GM21619 (cell line): ENCODE data around the gene PIK3R5.

ENCODE experiments used
- ATAC-seq: cut with Tn5 transposase; IDR thresholded peaks from one replicate; pipeline ENCODE4 v1.9.1; 2021; ENCODE audit not compliant: unreplicated experiment

The PIK3R5 gene, protein sequence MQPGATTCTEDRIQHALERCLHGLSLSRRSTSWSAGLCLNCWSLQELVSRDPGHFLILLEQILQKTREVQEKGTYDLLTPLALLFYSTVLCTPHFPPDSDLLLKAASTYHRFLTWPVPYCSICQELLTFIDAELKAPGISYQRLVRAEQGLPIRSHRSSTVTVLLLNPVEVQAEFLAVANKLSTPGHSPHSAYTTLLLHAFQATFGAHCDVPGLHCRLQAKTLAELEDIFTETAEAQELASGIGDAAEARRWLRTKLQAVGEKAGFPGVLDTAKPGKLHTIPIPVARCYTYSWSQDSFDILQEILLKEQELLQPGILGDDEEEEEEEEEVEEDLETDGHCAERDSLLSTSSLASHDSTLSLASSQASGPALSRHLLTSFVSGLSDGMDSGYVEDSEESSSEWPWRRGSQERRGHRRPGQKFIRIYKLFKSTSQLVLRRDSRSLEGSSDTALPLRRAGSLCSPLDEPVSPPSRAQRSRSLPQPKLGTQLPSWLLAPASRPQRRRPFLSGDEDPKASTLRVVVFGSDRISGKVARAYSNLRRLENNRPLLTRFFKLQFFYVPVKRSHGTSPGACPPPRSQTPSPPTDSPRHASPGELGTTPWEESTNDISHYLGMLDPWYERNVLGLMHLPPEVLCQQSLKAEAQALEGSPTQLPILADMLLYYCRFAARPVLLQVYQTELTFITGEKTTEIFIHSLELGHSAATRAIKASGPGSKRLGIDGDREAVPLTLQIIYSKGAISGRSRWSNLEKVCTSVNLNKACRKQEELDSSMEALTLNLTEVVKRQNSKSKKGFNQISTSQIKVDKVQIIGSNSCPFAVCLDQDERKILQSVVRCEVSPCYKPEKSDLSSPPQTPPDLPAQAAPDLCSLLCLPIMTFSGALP

DNA sequence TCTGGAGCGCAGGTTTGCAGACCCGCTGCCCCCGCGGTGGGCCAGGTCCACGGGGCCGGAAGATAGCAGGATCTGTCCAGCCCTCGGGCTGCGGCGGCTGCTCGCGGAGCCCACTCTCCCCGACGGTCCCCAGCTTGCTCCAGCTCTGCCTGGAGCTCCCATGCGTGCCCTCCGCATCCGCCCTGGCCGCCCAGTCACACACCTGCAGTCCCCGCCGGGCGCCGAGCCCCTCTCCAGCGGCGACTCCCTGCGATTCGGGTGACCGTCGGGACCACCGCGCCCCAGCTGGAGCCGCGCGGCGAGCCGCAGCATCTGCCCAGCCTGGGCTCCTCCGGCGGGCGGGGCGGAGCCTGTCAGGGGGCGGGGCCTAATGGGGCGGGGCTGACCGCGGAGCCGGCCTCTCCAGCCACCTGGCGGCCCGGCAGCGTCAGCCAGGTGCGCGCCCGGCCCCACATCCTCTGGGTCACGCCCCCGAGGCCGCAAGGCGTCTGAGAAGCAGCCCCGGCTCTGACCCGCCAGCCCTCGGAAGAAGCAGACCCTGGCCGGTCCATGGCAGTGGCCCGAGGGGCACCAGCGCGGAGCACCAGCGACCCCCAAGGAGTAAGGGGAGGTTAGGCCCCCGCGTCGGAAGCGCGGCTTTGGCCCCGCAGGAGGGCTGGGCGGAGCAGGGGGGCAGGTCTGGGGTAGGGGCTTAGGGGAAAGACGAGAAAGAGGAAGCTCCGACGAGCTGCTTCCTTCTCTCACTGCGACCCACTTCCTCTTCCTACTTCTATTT, at the start of gene PIK3R5:
Gene PIK3R5 (minus strand): TSS at position 314 of the 775 bp plus-strand sequence. CDS start 54,213 bp downstream, outside the sequence.
- peak; percentile 55 for ATAC-seq

DNA sequence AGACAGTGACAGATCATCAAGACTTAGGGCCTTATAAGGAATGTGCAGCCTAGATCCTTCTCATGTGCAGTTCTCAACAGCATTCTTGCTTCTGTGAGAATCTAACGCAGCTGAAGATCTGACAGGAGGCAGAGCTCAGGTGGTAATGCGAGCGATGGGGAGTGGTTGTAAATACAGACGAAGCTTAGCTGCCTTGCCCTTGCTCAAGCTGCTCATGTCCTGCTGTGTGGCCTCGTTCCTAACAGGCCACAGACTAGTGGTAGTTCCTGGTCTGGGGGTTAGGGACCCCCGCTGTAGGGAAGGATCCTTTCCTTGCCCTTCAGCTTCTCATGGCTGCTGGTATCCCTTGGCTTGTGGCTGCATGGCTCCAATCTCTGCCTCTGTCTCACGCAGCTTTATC, 45.5 kb upstream of the PIK3R5 start:
- no peak for ATAC-seq

DNA sequence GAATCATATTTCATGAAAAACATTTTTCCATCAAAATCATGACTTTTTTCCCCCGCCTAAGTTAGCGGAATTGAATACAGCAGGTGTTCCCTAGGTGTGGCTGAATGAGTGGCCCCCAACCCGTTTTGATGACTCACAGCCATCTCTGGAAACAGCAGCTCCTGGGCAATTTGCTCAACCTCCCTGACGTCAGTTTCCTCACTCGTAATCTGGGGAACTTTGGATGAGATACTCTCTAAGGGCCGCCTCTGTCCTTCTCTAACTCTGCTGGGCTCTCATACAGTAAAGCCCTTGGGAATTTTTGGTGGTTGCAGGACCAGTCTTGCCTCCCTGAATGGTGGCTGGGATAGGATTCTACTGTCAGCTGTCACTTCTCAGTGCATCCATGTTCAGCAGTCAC, 44.2 kb upstream of the PIK3R5 start:
- no peak for ATAC-seq

DNA sequence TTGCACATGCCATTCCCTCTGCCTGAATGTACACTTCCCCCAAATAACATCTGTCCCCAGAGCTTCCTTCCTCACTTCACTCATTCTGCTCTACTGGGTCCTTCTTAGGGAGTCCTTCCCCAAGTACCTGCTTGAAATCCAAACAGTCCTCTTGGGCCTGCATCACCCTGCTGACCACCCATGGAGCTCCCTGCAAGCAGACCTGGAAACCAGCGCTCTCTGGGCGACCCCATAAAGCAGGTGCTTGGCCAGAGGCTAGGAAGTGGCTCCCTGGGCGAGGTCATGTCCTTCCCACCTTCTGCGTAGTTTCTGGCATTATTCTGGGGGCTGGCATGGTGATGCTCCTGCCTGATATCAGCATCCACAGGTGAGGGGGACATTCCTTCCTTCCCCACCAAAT, 43.6 kb upstream of the PIK3R5 start:
- no peak for ATAC-seq

DNA sequence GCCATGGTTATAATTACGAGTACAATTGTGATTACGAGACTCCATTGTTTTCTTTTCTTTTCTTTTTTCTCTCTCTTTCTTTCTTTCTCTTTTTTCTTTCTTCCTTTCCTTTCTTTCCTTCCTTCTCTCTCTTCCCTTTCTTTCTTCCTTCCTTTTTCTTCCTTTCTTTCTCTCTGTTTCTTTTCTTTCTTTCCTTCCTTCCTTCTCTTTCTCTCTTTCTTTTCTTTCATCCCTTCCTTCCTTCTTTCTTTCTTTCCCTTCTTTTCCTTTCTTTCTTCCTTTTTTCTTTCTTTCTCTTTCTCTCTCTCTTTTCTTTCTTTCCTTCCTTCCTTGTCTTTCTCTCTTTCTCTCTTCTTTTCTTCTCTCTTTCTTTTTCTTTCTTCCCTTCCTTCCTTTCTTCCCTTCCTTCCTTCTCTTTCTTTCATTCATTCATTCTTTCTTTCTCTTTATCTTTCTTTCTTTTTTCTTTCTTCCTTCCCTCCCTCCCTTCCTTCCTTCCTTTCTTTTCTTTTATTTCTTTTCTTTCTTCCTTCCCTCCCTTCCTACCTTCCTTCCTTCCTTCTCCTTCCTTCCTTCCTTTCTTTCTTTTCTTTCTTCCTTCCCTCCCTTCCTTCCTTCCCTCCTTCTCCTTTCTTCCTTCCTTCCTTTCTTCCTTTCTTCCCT, 41.7 kb upstream of the PIK3R5 start:
- ATAC-seq, result no peak

DNA sequence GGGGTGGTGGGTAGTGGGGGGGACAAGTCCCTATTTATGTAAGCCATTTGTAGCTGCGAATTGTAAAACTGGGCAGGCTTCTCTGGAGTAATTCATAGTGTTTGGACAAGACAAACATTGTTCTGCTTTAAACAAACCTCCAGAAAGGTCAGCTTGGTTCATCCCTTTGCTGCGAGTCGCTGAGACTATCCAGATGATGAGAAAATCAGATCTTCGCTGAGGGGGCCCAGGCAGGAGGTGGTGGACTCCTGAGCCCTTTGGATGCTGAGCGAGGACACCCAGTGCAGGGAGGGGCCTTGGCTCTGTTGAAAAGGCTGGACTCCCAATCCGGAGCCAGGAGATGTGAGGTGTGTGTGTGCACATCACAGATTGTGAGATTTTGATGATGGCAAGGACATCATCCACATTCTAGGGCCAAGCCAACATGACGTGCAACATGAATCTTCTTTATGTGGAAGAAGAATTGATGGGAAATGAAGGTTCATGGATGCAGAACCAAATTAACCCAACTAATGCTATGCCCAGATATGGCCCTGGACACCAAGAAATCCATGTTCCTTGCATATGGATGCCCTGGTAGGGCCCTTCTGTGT, 40.8 kb upstream of the PIK3R5 start:
- no peak for ATAC-seq

DNA sequence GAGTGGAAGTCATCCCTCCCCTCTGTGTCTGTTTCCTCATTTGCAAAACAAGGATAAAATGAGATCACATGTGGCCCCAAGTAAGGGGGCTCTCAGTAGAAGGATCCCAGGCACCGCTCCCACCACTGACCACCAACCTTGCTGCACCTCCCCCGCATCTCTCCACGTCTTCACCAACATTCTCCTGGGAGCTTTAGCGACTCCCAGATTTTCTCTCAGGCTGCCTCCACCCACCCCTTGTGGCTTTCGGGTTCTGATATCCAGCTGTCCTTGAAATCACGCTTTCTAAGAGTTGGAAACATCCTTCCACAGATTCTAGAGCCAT, 39.4 kb upstream of the PIK3R5 start:
- ATAC-seq, result no peak

DNA sequence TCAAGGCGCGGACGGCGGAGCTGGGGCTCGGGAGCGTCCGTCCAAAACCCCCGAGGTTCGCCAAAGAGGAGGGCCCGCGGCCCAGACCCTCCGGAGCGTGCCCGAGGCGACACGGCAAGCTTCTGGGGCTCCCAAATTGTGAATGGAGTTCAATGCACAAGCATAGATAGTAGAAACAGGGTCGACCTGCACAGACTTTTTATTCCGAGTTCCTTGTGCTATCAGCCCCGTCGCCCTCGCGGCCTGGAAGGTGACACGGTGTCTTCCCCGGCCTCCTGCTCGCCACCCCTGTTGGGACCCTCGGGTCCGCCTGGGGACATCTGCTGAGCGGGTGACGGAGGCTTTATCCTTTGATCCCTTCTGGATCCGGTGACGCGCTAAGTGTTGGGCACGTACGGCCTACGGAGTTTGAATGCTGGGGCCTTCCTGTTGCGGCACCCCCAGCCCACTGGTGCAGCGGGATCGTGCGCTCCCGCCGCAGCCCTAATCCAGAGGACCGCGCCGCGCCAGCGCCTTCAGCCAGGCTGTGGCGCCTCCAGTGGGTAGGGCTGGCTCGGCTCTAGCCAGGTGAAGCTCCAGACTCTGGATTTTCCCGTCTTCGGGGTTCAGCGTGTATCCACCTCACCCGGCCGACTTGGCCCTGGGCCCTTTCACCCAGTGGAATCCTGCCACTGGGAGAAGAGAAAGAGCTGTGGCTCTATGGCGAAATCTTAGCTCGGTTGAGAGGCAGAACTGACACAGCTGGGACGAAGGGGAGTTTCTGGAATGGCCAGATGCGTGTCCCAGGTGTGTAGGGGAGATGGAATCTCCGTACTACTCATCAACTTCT, 38.8 kb upstream of the PIK3R5 start:
- no peak for ATAC-seq

DNA sequence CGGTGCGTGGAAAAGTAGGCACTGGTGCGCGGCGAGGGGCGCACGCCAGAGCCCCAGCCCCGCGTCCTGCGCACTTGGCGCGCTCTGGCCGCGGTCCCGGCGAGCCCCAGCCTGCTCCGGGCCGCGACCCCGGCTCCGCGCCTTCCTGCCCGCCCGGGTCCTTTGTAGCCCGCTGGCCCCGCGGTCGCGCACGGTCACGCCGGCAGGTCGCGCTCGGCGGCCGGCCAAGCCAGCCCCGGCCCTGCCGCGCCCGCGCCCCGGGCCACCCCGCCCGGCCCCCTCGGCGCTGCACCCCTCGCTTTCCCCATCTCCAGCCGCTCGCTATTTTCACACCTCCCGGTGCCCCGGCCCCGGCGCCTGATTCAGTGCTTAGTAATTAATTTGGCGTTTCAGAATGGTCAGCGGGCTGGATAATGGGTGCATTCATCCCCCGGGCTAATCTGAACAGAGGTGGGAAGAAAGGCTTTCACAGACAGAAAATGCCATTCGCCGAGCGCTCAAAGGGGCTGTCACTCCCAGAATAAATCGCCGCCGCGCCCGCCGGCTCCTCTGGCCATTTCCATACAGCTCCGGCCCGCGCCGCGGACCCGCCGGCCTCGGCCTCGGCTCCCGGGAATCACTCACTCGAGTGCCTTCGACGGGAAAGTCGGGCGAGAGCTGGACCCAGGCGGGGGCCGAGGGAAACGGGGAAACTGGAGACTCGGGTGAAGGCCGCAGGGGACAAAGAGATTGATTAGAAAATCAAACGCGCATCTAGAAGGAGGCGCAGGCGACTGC, 38.0 kb upstream of the PIK3R5 start:
- ATAC-seq, result no peak

DNA sequence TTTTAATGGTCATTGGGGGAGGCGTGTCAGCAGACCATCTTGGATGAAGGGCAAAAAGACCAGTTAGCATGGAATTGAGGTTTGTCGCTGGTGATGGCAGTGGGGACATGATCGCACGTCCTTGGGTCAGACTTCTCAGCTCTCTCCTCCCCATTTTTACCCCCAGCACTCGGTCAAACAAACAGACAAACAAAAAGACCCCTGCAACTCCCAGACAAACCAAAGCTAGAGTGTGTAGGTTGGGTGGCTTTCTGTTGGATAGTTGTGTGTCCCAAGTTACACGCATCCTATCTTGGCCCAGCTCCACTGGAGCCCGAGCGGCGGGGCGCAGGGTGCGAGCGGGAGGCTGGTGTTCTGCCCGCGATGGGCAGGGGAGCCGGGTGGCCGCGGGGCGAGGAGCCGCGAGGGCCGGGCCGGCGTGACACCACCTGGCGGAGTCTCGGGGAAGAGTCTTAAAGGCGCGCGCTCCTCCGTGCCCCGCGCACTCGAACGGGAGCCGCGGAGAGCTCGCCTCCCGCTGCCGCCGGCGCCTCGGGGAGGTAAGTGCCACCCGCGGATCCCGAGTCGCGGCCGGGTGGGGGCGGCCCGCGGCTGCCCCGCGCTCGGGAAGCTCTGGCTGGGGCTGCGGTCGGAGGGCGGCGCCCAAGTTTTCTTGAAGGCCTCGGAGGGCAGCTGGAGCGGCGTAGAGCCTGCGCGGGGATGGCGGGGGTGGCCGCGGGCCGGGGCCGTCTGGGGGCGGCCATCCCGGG, 37.3 kb upstream of the PIK3R5 start:
- ATAC-seq, result no peak

DNA sequence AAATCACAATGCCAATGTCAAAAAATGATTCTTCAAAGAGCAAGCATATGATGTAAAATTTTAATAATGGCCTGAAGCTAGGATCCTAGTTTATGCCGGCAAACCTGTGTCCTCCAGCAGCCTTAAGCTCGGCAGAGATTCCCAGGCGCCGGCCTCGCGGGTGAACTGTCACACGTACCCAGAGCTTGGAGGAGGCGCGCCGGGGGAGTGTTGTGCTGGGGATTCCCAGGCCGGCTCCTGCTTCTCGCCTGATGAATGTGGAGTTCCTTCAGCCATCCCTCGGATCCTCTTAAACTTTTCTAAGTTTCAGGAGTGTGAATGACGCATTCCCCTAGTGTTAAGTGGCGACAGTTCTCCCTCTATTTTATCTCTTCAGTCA, 36.7 kb upstream of the PIK3R5 start:
- ATAC-seq, result no peak

DNA sequence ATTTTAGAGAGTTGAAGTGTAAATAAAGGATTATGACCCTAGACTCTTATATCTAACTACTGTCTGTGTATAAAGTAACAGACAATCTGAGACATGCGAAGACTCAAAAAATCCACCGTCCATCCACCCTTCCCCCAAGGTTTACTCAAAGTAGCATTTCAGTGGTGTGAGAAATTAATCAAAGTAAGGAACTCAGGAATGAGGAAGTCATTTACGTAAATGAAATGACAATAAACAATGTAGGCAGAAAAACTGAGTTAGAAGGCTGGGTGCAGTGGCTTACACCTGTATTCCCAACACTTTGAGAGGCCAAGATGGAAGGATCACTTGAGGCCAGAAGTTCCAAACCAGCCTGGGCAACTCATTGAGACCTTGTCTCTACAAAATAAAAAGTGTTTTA, 36.1 kb upstream of the PIK3R5 start:
- ATAC-seq, result no peak

DNA sequence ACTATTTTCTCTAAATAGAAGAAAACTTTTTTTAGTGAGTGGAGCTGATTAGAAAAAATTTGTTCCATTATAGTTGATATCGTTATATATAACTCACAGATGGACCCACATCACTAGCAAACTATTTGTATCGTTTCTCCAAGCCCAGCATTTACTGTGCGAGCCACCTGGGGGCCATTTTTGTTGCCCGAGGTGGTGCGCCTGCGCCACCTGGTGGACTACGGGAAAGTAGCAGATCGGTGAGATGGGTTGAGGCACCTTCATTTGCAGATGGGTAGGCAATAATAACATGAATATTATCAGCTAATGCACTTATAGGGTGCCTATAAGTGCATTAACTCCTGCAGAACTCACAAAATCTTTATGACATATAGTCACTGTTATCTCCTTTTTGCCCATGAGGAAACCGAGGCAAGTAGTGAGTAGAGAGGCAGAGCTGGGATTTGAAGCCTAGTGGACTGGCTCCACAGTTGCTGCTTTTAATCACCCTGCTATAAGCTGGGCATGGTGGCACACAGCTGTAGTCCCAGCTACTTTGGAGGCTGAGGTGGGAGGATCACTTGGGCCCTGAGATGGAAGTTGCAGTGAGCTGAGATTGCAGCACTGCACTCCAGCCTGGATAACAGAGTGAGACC, 32.6 kb upstream of the PIK3R5 start:
- ATAC-seq, result no peak

DNA sequence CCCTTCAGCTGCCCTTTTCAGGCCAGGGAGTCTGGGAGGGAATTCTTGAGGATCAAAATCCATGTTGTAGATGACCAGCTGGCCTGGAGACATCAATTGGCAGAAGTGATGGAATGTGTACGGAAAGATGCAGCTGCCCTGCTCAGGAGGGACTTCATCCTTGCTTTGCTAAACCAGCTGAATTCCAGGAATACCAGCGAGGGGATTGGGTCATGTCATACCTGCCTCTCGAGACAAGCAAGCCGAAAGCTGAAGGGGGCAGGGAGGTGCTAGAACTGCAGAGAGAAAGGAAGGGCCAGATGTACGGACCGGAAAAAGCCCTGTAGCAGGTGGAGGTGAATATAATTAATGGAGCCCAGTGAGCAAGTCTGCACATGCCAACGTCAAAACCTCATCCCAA, 30.2 kb upstream of the PIK3R5 start:
- no peak for ATAC-seq

DNA sequence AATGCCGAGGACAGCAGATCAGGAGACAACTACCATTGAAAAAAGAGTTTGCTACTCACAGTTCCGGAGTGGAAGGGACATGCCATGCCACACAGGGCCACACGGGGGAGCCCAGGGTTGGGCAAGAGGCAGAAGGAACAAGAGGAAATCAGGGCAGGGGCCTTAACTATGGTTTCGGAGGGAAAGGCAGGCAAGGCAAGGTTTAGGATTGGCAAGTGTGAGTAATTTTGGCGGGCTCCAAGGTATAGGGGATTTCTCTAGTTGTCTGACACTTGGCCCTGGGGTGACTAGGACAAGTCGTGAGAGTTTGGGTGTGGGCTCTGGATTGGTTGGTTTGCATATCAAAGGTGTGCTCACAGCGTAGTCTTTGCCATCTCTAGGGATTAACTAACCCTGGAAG, 28.8 kb upstream of the PIK3R5 start:
- ATAC-seq, result no peak

DNA sequence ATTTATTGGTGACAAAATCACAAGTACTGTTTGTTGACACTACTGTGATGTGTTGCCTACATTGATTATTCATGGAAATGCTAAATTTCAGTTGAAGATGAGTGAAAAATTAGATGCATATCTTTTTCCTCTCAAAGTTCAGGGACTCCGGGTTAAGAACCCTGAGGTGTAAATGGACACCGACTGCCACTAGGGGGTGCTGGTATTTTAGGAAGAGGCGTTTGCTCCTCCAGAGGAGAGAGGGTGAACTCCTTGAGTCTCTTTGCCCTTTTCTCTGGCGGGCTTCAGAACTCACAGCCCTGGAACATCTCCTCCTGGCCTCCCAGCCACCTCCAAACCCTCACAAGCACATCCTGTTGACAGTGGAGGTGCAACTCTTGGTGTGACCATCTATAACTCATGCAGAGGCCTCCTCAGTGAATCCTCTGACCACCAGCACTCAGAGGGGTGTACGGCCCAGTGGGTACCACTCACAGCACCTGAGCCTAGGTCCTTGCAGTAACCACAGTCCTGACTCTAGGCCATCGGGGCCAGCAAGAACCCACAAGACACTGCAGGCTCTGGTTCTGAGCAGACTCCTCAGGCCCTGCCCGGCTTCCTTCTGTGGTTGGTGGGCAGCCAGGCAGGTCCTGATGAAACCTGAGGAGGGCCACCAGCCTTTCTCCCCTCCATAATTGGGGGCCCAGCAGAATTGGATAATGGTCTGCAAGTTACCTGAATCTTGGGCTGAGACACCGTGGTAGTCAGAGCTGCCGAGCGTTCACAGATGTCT, 26.2 kb upstream of the PIK3R5 start:
- no peak for ATAC-seq
